OCI-LY7 (cell line): ENCODE data around the gene TMEM151B. TPM values are rescaled to one million over a fixed set of nuclear protein-coding genes. Genes with fewer than 3 reads are reported as not detected.

Experiments used
- BruUV-seq: library from RNA; stranded (reverse); fragments of 400-500 nt; replicated peaks from 2 replicates; lab custom pipeline; 2021; lab: Mats Ljungman, UMichigan
- CTCF ChIA-PET: fragments of 300-600 bp; sonication (Branson Sonifier 250); formaldehyde crosslinking; loops from one replicate; lab custom pipeline; 2022; ENCODE audit warnings: antibody characterized with exemption; ENCODE audit not compliant: unreplicated experiment; lab: Charles Lee
- POLR2A ChIA-PET: fragments of 300-600 bp; sonication (Branson Sonifier 250); formaldehyde crosslinking; loops from one replicate; lab custom pipeline; 2022; ENCODE audit warnings: antibody characterized with exemption; lab: Charles Lee
- DNase-seq: peaks from one replicate; pipeline ENCODE4 v3.0.0-alpha.2; 2015; ENCODE audit warnings: low spot score
- H2AFZ ChIP-seq: fragments of 200-600 bp; sonication (generic), shearing (Covaris generic); 2 replicates; pipeline ENCODE4 v1.6.1; 2014; ENCODE audit warnings: mild to moderate bottlenecking, antibody characterized with exemption, low read length, moderate library complexity
- H3K27ac ChIP-seq: fragments of 200-600 bp; sonication (generic); 2 replicates; pipeline ENCODE4 v1.5.1; 2014; ENCODE audit warnings: mixed run types, low read depth, mild to moderate bottlenecking, moderate library complexity, low read length, inconsistent platforms; ENCODE audit not compliant: poor library complexity, severe bottlenecking
- H3K36me3 ChIP-seq: fragments of 200-600 bp; sonication (generic); 2 replicates; pipeline ENCODE4 v1.6.1; 2014; ENCODE audit warnings: mild to moderate bottlenecking, antibody characterized with exemption, low read length, moderate library complexity, mixed read lengths; ENCODE audit not compliant: insufficient read depth
- H3K4me1 ChIP-seq: fragments of 200-600 bp; sonication (generic); 2 replicates; pipeline ENCODE4 v1.5.1; 2014; ENCODE audit warnings: mild to moderate bottlenecking, low read length; ENCODE audit not compliant: insufficient read depth, poor library complexity, severe bottlenecking
- H3K4me2 ChIP-seq: fragments of 200-600 bp; sonication (generic); 2 replicates; pipeline ENCODE4 v1.6.1; 2014; ENCODE audit warnings: mild to moderate bottlenecking, low read length
- H3K4me3 ChIP-seq: fragments of 200-600 bp; sonication (generic); 2 replicates; pipeline ENCODE4 v1.5.1; 2014; ENCODE audit warnings: mild to moderate bottlenecking, low read depth, low read length; ENCODE audit not compliant: poor library complexity, severe bottlenecking
- H3K79me2 ChIP-seq: fragments of 200-600 bp; sonication (generic); 2 replicates; pipeline ENCODE4 v1.6.1; 2016; ENCODE audit warnings: low read depth, mild to moderate bottlenecking, low read length, moderate library complexity, mixed read lengths; ENCODE audit not compliant: insufficient read depth
- H3K9me2 ChIP-seq: fragments of 200-600 bp; sonication (generic); 2 replicates; pipeline ENCODE4 v1.6.1; 2016; ENCODE audit warnings: mild to moderate bottlenecking, low read length, mixed read lengths; ENCODE audit not compliant: insufficient read depth
- H3K9me3 ChIP-seq: fragments of 200-600 bp; sonication (generic); 2 replicates; pipeline ENCODE4 v1.6.1; 2014; ENCODE audit warnings: mild to moderate bottlenecking, mixed run types, low read length, mixed read lengths
- H4K20me1 ChIP-seq: fragments of 200-600 bp; sonication (generic); 2 replicates; pipeline ENCODE4 v1.6.1; 2014; ENCODE audit warnings: mild to moderate bottlenecking, antibody characterized with exemption, low read length, moderate library complexity, mixed read lengths; ENCODE audit not compliant: insufficient read depth
- CTCF ChIP-seq: fragments of 200-600 bp; sonication (generic); conservative IDR thresholded peaks from 2 replicates; pipeline ENCODE4 v1.5.1; 2014; ENCODE audit warnings: mild to moderate bottlenecking, antibody characterized with exemption, low read length, moderate library complexity, mixed read lengths
- EZH2phosphoT487 ChIP-seq: fragments of 200-600 bp; sonication (generic); IDR thresholded peaks from 2 replicates; pipeline ENCODE4 v1.6.1; 2018; ENCODE audit warnings: low read depth, borderline replicate concordance, mild to moderate bottlenecking, mixed run types, antibody characterized with exemption, low read length, moderate library complexity, mixed read lengths
- intact Hi-C: fragments of 100-400 bp; cut with micrococcal nuclease; formaldehyde crosslinking; loops from one replicate; pipeline ENCODE4 v1.10.0; 2022; ENCODE audit not compliant: unreplicated experiment
- total RNA-seq, 2 experiments: library from RNA; depleted of rRNA in 1 of 2; stranded (reverse); fragments of >200 nt in 1 of 2; shearing (Covaris generic) in 1 of 2; gene quantifications; 2 replicates each; pipeline ENCODE4 v1.2.3, GENCODE V29; 2014 to 2022

Gene TMEM151B
- total RNA-seq, 2 experiments from 2014 or later, result 0.15 TPM; not detected in 1

- Histone ChIP-seq H3K9me3 (no peaks in the 10 kb centered on the region), H3K9me2 (no peaks in the 10 kb centered on the region), H3K4me2 (peak overlapping the region; percentile 89), H2AFZ (peak overlapping the region; percentile 67; the same call in 1 of the 2 replicates), H4K20me1 (peaks cover 34% of the 10 kb centered on the region), H3K4me3 (peak overlapping the region; percentile 93), H3K27ac (no peak overlapping the region), H3K4me1 (peaks cover 32% of the 10 kb centered on the region), H3K79me2 (peaks cover 37% of the 10 kb centered on the region), H3K36me3 (peaks cover 35% of the 10 kb centered on the region)
- intact Hi-C loops, result no loop called here
- ChIA-PET CTCF (interaction anchor here (0.6 to 1.9 kb wide), 5 partner anchors 10 to 65 kb away, joined by 3 to 11 read pairs (median 4); partner anchors contain the start of gene SLC29A1), POLR2A (interaction anchor here (0.5 to 2.0 kb wide), 5 partner anchors 11 to 1885 kb away, joined by 3 to 10 read pairs (median 4); no protein-coding TSS in a partner anchor)
- no peak for DNase-seq
- no TSS peak for BruUV-seq
- no peak for TF ChIP-seq EZH2phosphoT487
- TF ChIP-seq CTCF, result no peak
These were observed 24.8 kb upstream of the TMEM151B start for GRCh38 chr6:44245391-44245911.

GRCh38 chr6:44245912-44246662, 24.2 kb upstream of the TMEM151B start:
- Histone ChIP-seq H4K20me1 (peaks cover 39% of the 10 kb centered on the region), H3K36me3 (peaks cover 41% of the 10 kb centered on the region), H3K79me2 (peaks cover 43% of the 10 kb centered on the region), H3K4me1 (peaks cover 38% of the 10 kb centered on the region), H3K9me3 (no peaks in the 10 kb centered on the region), H3K4me3 (peak overlapping the region; percentile 93), H2AFZ (peak overlapping the region; percentile 67; the same call in 1 of the 2 replicates), H3K4me2 (peak overlapping the region; percentile 89), H3K9me2 (no peaks in the 10 kb centered on the region), H3K27ac (peak overlapping the region; percentile 81)
- intact Hi-C loops, result loop anchor here (1.0 to 2.0 kb wide), 3 partner anchors 18 to 120 kb away; partner anchors contain the start of gene SLC29A1
- POLR2A ChIA-PET, result interaction anchor here (0.5 to 3.5 kb wide), 9 partner anchors 11 to 1885 kb away, joined by 3 to 22 read pairs (median 5); partner anchors contain the start of gene SLC35B2
- CTCF ChIA-PET, result interaction anchor here (0.6 to 1.9 kb wide), 7 partner anchors 11 to 66 kb away, joined by 3 to 11 read pairs (median 4); partner anchors contain the start of gene SLC29A1
- peak; percentile 90 for DNase-seq
- no TSS peak for BruUV-seq
- TF ChIP-seq EZH2phosphoT487 (no peak), CTCF (peak; percentile 74; the same call in 1 of the 2 replicates)
